CD4-positive, alpha-beta T cell treated with Interleukin-17A for 1 hour (primary cell): ENCODE measurements around the gene GDI2.

Experiments
- DNase-seq: peaks from one replicate; pipeline ENCODE4 v3.0.0-alpha.2; 2020

The GDI2 gene

GRCh38 chr10:5737352-5737751 is 75.9 kb downstream of the GDI2 start:
- no peak for DNase-seq

- DNase-seq: no peak
Observed at GRCh38 chr10:5736591-5736990, 76.6 kb downstream of the GDI2 start.

GRCh38 chr10:5735119-5735518 is 78.1 kb downstream of the GDI2 start:
- DNase-seq: no peak

- DNase-seq: no peak
Observed at GRCh38 chr10:5732141-5732540, 81.1 kb downstream of the GDI2 start.

GRCh38 chr10:5731559-5731958 is 81.7 kb downstream of the GDI2 start:
- DNase-seq: no peak

GRCh38 chr10:5730766-5731165 is 82.5 kb downstream of the GDI2 start:
- no peak for DNase-seq

- no peak for DNase-seq
Observed at GRCh38 chr10:5723692-5724091, 89.5 kb downstream of the GDI2 start.

- no peak for DNase-seq
Observed at GRCh38 chr10:5720182-5720581, 93.1 kb downstream of the GDI2 start.

- DNase-seq: no peak
Observed at GRCh38 chr10:5719546-5719945, 93.7 kb downstream of the GDI2 start.
